Fibroblast of mammary gland (primary cell): ENCODE data around the gene NIPBL.
"Not testable (repeated sequence)": the region's sequence is repeated elsewhere in the genome, so short reads cannot be mapped to it uniquely, and the experiment has no call there.

ENCODE experiments used
- DNase-seq: peaks from one replicate; pipeline ENCODE4 v3.0.0-alpha.2; 2010; ENCODE audit warnings: low read depth
- H3K4me3 ChIP-seq: 2 replicates; pipeline ENCODE4 v1.5.1; 2011; ENCODE audit warnings: low read depth, mild to moderate bottlenecking, low read length, moderate library complexity; ENCODE audit not compliant: control insufficient read depth
- CTCF ChIP-seq: conservative IDR thresholded peaks from 2 replicates; pipeline ENCODE4 v1.5.1; 2011; ENCODE audit warnings: low read depth, low read length, inconsistent platforms; ENCODE audit not compliant: control insufficient read depth, insufficient read depth

The NIPBL gene

GRCh38 chr5:36885149-36885548 lies 8.6 kb downstream of the NIPBL start:
- no peak for TF ChIP-seq CTCF
- H3K4me3 ChIP-seq: no peak overlapping the region
- no peak for DNase-seq

DNA sequence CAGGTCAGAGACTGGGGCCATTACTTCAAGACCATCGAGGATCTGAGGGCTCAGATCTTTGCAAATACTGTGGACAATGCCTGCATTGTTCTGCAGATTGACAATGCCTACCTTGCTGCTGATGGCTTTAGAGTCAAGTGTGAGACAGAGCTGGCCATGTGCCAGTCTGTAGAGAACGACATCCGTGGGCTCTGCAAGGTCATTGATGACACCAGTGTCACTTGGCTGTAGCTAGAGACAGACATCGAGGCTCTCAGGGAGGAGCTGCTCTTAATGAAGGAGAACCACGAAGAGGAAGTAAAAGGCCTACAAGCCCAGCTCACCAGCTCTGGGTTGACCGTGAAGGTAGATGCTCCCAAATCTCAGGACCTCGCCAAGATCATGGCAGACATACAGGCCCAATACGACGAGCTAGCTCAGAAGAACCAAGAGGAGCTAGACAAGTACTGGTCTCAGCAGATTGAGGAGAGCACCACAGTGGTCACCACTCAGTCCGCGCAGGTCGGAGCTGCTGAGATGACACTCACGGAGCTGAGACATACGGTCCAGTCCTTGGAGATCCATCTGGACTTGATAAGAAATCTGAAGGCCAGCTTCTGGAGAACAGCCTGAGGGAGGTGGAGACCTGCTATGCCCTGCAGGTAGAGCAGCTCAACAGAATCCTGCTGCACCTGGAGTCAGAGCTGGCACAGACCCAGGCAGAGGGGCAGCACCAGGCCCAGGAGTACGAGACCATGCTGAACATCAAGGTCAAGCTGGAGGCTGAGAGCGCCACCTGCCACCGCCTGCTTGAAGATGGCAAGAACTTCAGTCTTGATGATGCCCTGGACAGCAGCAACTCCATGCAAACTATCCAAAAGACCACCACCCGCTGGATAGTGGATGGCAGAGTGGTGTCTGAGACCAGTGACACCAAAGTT lies 9.3 kb downstream of the NIPBL start:
- no peak overlapping the region for H3K4me3 ChIP-seq
- DNase-seq: no peak
- no peak for TF ChIP-seq CTCF

DNA sequence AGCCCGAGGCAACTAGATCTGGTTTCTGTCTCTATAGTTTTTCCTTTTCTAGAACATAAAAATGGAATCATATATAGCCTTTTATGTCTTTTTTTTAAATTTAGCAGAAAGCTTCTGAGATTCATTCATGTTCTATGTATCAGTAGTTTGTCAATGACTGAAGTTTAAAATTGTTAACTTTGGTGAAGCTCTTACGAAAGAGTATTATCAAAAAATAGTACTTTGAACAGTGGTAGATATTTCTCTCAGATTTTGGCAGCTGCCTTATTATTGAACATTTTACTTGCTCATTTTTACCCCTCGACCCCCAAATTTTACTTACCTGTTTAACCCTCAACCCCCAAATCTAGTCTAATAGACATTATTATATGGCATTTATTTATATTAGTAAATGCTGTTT lies 10.2 kb downstream of the NIPBL start:
- no peak for TF ChIP-seq CTCF

GRCh38 chr5:36887532-36887931 lies 11.0 kb downstream of the NIPBL start:
- TF ChIP-seq CTCF: no peak
- no peak for DNase-seq
- no peak overlapping the region for H3K4me3 ChIP-seq

More for the DNA sequence above, 10.2 kb downstream of the NIPBL start:
- DNase-seq: no peak
- no peak overlapping the region for H3K4me3 ChIP-seq

GRCh38 chr5:36888303-36888702 lies 11.7 kb downstream of the NIPBL start:
- H3K4me3 ChIP-seq: no peak overlapping the region
- TF ChIP-seq CTCF: no peak
- DNase-seq: no peak

- no peak for DNase-seq
- no peak overlapping the region for H3K4me3 ChIP-seq
- TF ChIP-seq CTCF: no peak
Measured at GRCh38 chr5:36889264-36889663, 12.7 kb downstream of the NIPBL start.

GRCh38 chr5:36891266-36891665 lies 14.7 kb downstream of the NIPBL start:
- TF ChIP-seq CTCF: no peak
- DNase-seq: no peak
- H3K4me3 ChIP-seq: no peak overlapping the region

- H3K4me3 ChIP-seq, DNase-seq: not testable (repeated sequence)
Measured at GRCh38 chr5:36892085-36892830, 15.7 kb downstream of the NIPBL start.
